NCI-H1694 (cell line): ENCODE measurements around the gene ACSL1.
A peak's percentile ranks its signal among the peaks of the same experiment; 100 is the strongest.
"Not testable (repeated sequence)": the region's sequence is repeated elsewhere in the genome, so short reads cannot be mapped to it uniquely, and the experiment has no call there.

Experiments
- DNase-seq: peaks from one replicate; lab custom pipeline; 2025; lab: John Stamatoyannopoulos, UW

Gene ACSL1

GRCh38 chr4:184790826-184791225, 34.9 kb downstream of the ACSL1 start:
- DNase-seq = no peak

- DNase-seq = no peak
Observed at GRCh38 chr4:184787766-184788503, 37.8 kb downstream of the ACSL1 start.

- no peak for DNase-seq
Observed at GRCh38 chr4:184785813-184786212, 40.0 kb downstream of the ACSL1 start.

GRCh38 chr4:184784628-184785257, 41.0 kb downstream of the ACSL1 start:
- DNase-seq = peak; percentile 92

GRCh38 chr4:184782731-184783373, 42.9 kb downstream of the ACSL1 start:
- no peak for DNase-seq

- DNase-seq = not testable (repeated sequence)
Observed at GRCh38 chr4:184779160-184779559, 46.6 kb downstream of the ACSL1 start.

GRCh38 chr4:184778325-184778724, 47.4 kb downstream of the ACSL1 start:
- no peak for DNase-seq

GRCh38 chr4:184776821-184777220, 48.9 kb downstream of the ACSL1 start:
- DNase-seq = no peak

GRCh38 chr4:184775854-184776555, 49.8 kb downstream of the ACSL1 start:
- DNase-seq = no peak

GRCh38 chr4:184774152-184774551, 51.6 kb downstream of the ACSL1 start:
- no peak for DNase-seq

- no peak for DNase-seq
Observed at GRCh38 chr4:184771416-184771815, 54.4 kb downstream of the ACSL1 start.

GRCh38 chr4:184769141-184769765, 56.5 kb downstream of the ACSL1 start:
- DNase-seq = peak; percentile 64

- no peak for DNase-seq
Observed at GRCh38 chr4:184768296-184768695, 57.5 kb downstream of the ACSL1 start.

GRCh38 chr4:184766446-184766845, 59.3 kb downstream of the ACSL1 start:
- DNase-seq = no peak

- no peak for DNase-seq
Observed at GRCh38 chr4:184765473-184766340, 60.1 kb downstream of the ACSL1 start.

- no peak for DNase-seq
Observed at GRCh38 chr4:184764601-184765000, 61.2 kb downstream of the ACSL1 start.

- DNase-seq = no peak
Observed at GRCh38 chr4:184763150-184763780, 62.5 kb downstream of the ACSL1 start.

- DNase-seq = no peak
Observed at GRCh38 chr4:184762100-184762499, 63.7 kb downstream of the ACSL1 start.

- no peak for DNase-seq
Observed at GRCh38 chr4:184760681-184761080, 65.1 kb downstream of the ACSL1 start.

GRCh38 chr4:184757810-184758209, 68.0 kb downstream of the ACSL1 start:
- DNase-seq = no peak

GRCh38 chr4:184756399-184756798, 69.4 kb downstream of the ACSL1 start:
- DNase-seq = no peak
